PC-3 (cell line): ENCODE data around the gene POLR3GL.

ENCODE experiments used
- CTCF ChIP-seq: fragments of 300-600 bp; sonication (generic); conservative IDR thresholded peaks from 2 replicates; pipeline ENCODE4 v1.5.1; 2017; ENCODE audit warnings: antibody characterized with exemption, low read depth, mild to moderate bottlenecking, low read length
- EZH2 ChIP-seq: fragments of 300-600 bp; sonication (generic); IDR thresholded peaks from one replicate; pipeline ENCODE4 v1.6.1; 2017; ENCODE audit warnings: antibody characterized with exemption, mild to moderate bottlenecking, low read length; ENCODE audit not compliant: unreplicated experiment

DNA sequence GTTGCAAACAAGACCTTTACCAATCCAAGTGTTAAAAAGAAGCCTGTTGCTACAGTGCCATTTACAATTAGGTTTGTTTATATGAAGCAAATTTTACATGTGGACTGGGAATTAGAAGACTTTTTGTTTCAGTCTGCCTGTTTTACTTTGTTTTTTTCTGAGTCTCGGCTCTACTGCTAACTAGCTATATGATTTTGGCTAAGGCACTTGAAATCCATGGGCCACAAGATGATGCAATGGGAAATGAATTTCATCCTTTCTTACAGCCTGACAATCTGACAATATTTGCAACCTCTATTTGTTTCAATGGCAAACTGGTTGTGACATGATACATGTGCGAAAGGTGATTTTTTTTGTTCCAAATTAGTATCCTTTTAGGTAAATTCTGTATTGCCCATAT, 42.2 kb upstream of the POLR3GL start:
- TF ChIP-seq CTCF = no peak
- TF ChIP-seq EZH2 = no peak
